ENCODE measurements around the gene JAK3.

The JAK3 gene

GRCh38 chr19:17840019-17840418, 7.8 kb downstream of the JAK3 start:
- DNase-seq (ENCODE audit: low spot score) = no peak

GRCh38 chr19:17837972-17838371, 9.8 kb downstream of the JAK3 start:
- no peak for DNase-seq (ENCODE audit: low spot score)

- no peak for DNase-seq (ENCODE audit: low spot score)
These were observed 11.3 kb downstream of the JAK3 start for GRCh38 chr19:17836530-17836929.

- no peak for DNase-seq (ENCODE audit: low spot score)
These were observed 12.4 kb downstream of the JAK3 start for GRCh38 chr19:17835182-17836006.

- DNase-seq (ENCODE audit: low spot score) = no peak
These were observed 13.2 kb downstream of the JAK3 start for GRCh38 chr19:17834350-17835181.

GRCh38 chr19:17832443-17833208, 15.2 kb downstream of the JAK3 start:
- no peak for DNase-seq (ENCODE audit: low spot score)

- DNase-seq (ENCODE audit: low spot score) = no peak
These were observed 16.3 kb downstream of the JAK3 start for GRCh38 chr19:17831419-17831888.

GRCh38 chr19:17830567-17831418, 17.0 kb downstream of the JAK3 start:
- DNase-seq (ENCODE audit: low spot score) = no peak

GRCh38 chr19:17829855-17830566, 17.8 kb downstream of the JAK3 start:
- no peak for DNase-seq (ENCODE audit: low spot score)

- DNase-seq (ENCODE audit: low spot score) = no peak
These were observed 21.2 kb downstream of the JAK3 start for GRCh38 chr19:17826508-17827056.

GRCh38 chr19:17824339-17824738, 23.4 kb downstream of the JAK3 start:
- DNase-seq (ENCODE audit: low spot score) = no peak

GRCh38 chr19:17821190-17821589, 26.6 kb downstream of the JAK3 start, which contains the start of gene INSL3:
INSL3 (minus strand) TSS chr19:17821519; CDS start chr19:17821506, 13 bp downstream.
- no peak for DNase-seq (ENCODE audit: low spot score)

GRCh38 chr19:17817668-17818363, 30.0 kb downstream of the JAK3 start:
- DNase-seq (ENCODE audit: low spot score) = no peak

GRCh38 chr19:17812099-17812498, 35.7 kb downstream of the JAK3 start:
- DNase-seq (ENCODE audit: low spot score) = no peak

- no peak for DNase-seq (ENCODE audit: low spot score)
These were observed 36.1 kb downstream of the JAK3 start for GRCh38 chr19:17811681-17812080.

GRCh38 chr19:17811103-17811502, 36.7 kb downstream of the JAK3 start:
- DNase-seq (ENCODE audit: low spot score) = no peak

- no peak for DNase-seq (ENCODE audit: low spot score)
These were observed 40.0 kb downstream of the JAK3 start for GRCh38 chr19:17807731-17808316.

- DNase-seq (ENCODE audit: low spot score) = no peak
These were observed 40.8 kb downstream of the JAK3 start for GRCh38 chr19:17806945-17807344.

GRCh38 chr19:17805427-17805826, 42.4 kb downstream of the JAK3 start:
- DNase-seq (ENCODE audit: low spot score) = no peak
